ENCODE measurements around the gene QARS1.

Gene QARS1

DNA sequence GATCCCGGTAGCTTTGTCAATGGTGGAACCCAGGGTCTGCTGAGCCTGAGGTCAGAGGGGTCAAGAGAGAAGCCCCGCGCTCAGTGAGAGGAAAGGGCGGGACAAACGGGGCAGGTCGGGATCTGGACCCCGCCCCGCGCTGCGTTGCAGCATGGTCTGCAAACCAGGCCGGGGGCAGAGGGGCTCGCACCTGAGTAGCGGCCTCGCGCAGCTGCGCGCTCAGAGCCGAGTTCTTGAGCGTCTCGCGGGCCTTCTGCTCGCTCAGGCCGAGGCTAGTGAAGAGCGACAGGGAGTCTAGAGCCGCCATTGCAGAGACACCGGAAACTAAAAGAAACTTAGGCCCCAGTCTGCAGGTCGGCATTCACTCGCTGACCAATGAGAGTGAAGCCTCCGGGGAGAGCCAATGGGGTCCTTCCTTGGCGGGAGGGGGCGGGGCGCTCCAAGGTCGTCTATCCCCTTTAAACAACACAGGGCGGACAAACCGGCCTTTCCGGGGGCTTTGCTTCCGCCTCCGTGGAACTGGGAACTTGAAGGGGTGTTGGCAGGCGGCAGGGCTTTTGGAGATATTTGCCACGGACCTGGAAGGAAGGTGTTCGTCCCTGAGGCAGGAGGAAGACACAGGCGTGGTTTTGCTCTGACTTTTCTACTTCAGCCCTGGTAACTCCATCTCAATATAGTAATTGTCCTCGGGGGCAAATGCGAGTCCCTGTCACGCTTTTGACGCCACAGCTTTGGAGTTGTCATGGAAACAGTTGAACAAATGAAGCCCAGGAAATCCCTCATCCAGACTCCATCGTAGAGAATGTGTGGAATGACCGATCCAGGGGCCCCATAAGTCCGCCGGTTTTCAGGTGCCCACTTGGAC, at the start of gene QARS1:
Gene QARS1 (minus strand): TSS at position 331 of the 865 bp plus-strand sequence. CDS start 24 bp downstream, at position 307.
- DNase-seq: peak; percentile 85

DNA sequence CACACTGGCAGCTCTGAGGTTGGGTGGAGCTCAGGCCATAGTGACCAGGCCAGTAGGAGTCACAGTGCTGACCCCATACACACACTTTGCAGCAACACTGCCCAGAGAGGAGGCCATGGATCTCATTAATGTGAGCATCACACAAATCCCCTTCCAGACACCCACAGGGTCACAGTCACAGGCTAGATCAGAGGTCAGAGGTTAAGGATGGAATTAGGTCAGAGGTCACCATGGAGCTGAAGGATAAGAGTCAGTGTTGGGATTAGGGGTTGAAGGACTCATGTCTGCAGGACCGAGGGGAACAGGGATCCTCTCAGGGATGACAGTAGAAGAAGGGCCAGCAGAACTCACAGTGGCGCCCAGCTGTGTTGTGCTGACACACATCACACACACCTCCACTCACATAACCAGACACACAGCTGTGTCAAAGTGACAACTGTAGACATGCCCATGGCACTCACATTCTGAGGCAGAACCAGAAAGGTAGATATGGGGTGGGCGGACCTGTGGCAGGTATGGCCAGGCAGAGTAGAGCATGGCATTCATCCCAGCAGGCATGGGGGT, 48.9 kb upstream of the QARS1 start:
- no peak for DNase-seq

DNA sequence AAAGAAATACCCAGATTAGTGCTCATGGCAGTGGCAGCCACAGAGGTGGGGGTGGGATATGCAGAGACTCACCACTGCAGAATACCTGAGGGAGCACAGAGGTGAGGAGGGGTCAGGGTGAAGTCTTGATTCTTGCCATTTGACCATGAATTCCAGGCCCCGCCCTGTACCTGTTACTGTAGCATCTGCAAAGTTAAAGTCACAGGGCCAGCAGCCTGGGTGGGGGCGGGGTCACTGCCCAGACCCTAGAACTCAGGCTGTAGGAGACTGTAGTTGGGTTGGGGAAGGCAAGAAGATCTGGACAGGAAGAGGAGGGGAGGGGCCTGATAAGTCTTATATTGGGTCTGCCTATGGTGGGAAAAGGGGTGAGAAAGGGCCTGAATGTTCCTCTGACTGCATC, 47.1 kb upstream of the QARS1 start:
- DNase-seq: no peak

DNA sequence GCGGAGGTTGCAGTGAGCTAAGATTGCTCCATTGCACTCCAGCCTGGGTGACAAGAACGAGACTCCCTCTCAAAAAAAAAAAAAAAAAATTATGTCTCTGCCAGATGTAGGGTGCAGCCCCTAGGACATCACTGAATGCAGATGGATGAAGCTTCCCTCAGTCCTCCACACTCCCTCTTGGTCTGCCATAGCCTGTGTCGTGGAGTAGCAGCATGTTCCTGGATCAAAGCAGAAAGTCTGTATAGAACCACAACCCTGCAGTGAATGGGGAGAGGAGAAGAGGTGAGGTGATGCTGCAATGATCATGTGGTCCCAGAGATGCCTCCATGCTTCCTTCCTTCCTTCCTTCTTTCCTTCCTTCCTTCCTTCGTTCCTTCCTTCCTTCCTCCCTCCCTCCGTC, 43.6 kb upstream of the QARS1 start:
- no peak for DNase-seq

DNA sequence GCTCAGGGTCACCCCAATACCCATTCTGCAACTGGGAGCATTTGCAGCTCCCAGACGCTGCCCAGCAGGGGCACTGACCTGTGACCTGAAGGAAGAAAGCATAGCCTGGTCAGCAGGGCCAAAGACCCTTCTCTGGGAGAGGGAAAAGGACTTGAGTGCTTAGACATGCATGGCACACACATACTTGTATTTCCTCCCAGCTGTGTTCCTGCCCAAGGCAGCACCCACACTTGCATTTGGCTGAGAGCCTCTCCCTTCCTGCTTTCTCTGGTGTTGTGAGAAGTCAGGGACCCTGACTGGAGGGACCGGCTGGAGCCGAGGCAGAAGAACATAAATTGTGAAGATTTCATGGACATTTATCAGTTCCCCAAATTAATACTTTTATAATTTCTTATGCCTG, 35.5 kb upstream of the QARS1 start:
- no peak for DNase-seq

DNA sequence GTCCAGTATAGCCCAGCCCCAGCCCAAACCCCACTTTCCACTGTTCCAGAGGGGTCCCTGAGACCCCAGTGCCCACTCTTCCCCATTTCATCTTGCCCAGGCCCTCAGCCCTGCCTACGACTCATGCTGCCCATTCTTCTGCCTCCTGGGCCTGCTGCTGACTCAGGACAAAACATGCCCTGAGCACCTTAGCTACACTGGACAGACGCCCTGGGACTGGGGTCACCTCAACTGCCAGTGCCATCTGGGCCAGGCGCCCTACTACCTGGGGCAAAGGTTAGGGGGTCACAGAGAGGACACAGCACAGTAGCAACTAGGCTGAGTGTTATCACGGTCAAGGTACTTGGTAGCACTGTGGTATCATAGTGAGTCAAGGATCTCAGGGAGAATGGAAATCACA, 30.9 kb upstream of the QARS1 start:
- no peak for DNase-seq

DNA sequence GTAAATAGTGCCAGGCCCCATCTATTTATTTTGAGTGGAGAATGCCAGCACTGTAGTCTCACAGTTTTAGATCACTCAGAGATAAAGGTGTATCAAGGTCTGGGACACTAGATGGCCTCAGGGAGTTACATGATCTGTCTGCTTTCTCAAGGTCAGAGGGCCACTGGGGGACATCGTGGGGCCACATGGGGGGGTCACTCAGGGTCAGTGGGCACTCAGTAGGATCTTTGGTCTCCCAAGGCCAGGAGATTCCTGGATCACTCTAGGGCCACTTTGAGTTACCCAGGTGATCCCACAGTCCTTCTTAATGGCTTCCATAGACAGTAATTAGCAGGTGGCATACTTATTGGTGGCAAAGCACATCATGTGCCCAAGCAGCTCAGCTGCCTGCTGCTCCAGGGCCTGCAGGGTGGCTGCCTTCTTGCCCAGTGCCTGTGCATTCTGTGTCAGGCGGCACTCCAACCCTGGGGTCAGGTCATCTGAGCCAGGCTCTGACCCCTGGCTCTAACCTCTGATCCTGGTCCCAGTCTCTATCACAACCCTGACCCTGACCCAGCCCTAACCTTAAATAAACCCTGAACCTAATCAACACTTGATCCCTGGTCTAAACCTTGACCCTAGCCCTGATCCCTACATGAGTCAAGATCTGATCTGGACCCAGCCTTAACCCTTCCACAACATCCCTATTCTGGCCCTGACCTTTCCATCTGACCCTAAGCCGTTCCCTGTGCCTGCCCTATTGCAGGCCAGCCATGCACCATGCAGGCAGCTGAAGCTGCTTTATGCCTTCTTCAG, 30.1 kb upstream of the QARS1 start:
- no peak for DNase-seq

DNA sequence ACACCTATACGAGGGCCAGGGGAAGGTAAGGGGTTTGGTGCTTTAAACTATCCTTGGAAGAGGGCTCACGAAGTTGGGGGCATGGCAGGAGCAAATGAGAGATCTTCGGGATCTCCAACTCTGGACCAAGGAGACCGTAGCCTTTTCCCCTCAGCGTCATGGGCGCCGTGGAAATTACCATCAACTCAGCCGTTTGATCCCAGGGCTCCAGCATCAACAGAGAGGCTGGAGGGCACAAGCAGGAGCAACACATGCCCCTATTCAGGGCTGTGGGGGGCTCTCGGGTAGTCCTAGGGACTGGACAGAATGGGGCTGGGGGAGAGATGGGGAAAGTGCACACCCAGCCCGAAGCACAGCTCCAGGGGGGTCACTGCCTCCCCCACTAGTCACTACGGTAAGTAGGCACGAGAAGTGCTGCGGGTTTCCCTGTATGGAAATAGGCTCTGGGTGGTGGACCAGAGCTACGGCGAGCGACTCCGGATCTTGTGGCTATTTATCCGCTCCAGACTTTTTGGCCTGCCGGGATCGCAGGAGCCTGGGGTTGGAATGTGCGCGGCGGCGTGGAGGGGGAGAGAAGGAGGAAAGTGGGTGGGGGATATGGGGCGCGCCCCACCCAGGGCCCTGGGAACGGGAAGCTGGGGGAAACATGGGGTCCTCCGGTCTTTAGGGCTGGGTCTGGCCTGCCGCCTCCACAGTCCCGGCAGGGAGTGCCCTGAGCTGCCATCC, 28.8 kb upstream of the QARS1 start:
- DNase-seq: no peak

DNA sequence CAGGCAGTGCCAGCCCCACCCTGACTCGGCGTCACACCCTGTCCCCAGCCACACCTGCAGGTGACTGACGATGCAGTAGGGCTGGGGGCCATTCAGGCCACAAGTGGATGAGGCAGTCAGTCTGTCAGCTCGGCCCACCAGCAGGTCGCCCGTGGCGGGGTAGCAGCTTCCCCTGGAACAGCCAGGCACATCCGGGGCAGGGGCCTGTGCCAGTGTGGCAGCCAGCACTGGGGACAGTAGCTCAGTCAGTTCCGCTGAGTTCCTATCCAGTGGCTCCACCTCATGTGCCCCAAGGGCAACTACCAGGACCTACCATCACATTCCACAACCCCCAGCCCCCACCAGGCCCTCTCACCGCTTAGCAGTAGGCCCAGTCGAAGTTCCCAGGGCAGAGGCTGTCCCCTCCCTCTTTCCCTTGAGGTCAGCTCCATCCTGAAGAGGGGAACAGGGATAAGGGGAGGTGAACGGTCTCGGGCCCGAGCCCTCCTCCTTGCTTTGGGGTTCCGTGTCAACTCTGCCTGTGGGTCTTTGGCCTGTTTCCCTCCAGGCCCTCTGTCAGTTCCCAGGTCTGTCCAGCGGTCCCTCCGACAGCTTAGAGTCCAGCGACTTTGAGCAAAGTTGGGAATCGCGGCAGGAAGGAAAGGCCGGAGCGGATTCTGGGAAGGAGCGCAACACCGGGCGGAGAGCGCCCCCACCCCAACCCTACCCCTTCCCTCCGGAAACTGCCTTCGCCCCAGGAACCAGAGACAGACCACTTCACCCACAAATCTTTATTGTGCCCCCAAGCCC, 28.1 kb upstream of the QARS1 start, which contains the start of gene LAMB2:
Gene LAMB2 (minus strand): TSS at position 614 of the 789 bp plus-strand sequence. CDS start 183 bp downstream, at position 431.
- no peak for DNase-seq

DNA sequence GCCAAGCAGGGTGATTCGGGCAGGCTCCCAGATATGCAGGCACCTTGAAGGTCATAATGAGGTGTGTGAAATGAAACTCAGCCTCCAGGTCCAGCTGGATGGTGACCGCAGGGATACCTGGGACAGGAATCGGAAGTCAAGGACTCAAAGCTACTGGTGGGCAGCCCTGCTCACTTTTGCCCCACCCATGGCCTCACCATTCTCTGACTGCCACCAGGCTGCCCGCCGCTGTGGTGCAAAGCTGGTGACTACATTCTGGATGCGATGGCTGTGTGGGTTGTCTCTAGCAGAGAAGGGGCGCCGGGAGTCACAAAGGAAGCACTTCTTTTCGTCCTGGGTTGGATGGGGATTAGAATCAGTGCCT, 27.5 kb upstream of the QARS1 start:
- DNase-seq: no peak

DNA sequence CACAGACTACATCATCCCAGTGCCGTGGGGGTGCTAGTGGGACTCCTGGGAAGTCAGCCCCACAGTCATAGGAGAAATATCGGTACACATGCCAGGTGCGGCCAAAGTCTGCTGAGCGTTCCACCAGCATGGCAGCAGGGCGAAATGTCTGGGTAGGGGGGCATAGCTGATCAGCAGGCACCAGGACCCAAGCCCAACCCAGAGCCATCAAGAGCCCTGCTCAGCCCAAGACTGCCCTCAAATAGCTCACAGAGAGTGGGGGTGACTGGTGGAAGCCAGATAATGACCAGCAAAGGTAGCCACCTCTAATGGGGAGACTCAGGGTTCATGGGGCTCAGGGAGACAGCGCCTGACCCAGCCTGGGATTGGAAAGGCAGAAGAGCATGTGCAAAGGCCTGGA, 27.0 kb upstream of the QARS1 start:
- DNase-seq: no peak

DNA sequence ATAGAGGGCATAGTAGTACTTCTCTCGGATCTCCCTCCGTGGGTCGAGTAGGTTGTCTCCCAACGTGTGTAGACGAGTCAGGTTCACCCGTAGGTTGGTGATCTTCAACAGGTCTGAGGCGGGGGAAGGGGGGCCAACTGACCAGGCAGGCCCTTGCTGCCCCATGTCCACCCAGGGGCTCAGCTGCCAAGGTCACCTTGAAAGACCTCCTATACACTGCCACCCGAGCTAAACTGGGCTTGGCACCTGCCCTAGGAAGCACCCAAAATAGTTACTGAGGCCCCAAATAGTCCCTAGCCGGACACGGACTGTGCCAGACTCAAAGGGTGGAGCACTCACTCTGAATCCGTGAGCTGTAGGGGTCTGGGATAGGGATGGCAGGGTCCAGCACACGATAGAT, 26.5 kb upstream of the QARS1 start:
- DNase-seq: no peak

DNA sequence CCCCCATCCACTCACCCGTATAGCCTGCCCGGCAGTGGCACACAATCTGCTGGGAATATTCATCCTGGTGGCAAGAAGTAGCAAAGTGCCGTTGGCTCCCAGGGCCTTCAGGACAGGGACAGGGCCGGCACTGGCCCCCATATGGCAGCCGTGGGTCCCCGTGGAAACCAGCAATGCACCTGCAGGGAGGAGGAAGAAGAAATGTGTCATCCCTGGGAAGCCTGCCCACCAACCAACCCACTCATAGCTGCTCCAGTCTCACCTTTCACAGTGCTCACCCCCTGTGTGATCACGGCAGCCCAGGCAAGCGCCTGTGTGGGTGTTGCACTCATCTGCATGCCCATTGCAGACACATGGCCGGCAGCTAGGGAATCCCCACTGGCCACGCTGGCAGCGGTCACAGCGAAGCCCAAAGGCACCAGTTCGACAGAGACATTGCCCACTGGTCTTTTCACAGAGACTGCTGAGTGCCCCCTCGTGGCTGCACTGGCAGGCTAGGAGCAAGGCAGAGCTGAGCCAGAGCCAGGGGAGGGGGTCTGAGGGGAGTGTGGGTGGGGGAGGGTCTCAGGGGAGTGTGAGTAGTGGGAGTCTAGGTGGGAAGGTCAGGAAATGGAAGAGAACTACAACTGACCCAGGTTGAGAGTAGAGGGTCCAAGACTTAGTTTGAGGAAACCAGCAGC, 20.6 kb upstream of the QARS1 start:
- DNase-seq: no peak

DNA sequence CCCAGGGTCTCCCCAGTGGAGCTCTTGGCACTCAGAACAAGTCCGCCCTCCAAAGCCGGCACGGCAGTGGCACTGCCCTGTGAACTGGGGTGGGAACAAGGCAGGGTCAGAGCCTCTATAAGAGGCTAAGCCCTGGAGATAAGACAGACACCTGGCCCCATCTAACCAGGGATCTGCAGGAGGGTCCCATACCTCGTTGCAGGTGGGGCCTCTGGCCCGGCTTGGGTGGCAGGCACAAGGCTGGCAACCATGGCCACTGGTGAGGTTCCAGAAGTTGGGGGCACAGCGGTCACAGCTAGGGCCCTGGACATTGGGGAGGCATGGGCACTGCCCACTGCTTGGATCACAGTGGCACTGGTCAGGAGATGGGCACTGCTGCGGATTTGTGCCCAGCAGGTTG, 19.6 kb upstream of the QARS1 start:
- DNase-seq: no peak

DNA sequence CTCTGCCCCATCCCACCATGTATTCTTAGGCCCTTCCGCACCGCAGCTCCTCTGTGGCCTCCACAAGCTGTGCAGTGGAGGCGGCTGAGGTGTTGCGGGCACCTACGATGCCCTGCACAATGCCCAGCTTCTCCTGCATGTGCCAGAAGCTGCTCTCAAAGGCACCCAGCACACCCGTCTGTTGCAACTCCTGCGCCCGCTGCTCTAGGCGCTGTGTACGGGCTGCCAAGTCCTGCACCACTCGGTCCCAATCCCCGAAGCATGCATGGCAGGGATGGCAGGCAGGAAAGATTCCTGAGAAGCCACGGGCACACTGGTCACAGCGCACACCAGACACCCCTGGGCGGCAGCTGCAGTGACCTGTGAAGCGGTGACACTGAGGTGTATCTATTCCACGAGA, 19.1 kb upstream of the QARS1 start:
- no peak for DNase-seq

DNA sequence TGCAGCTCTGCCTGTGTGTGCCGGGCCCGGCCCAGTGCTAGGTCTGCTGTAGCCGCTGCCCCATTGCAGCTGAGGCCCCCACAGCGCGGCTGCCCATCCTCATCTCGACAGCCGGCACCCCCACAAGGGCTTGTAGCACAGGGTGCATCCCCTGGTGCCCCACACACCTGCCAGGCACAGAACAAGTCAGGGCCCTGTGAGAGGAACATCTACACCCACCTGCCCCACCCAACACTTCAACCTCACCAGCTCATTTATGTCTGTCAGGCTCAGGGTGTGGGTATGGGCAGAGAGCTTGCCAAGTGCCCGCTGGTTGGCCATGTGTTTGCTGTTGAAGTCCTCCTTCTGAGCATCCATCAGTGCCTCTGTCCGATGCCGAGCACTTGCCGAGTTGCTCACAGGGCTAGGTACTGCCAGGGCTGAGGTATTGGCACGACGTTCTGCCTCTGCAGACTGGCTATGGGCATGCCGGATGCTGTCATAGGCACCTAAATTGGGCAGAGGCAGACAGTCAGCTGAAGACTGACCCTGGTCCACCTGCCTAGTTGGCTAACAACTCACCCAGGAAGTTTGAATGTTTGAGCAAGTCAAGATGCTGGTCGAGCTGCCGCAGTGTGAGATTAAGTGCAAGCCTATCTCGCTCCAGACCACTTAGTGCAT, 18.5 kb upstream of the QARS1 start:
- DNase-seq: no peak

DNA sequence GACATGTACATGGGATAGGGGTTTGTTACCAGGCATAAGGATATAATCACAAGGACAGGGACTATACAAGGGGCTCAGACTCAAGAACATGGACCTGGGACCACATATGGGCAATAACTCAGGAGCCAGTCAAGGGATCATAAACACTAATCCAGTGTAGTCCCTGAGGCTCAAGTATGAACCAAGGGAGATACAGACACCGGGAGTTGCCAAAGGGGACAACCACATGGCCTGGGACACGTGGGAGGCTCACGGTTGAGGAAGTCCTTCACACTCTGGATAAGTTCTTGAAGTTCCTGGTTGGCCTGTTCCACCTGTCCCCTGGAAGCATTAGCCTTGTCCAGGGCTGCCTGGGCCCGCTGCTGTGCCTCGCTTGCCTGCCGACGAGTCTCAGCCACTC, 17.9 kb upstream of the QARS1 start:
- no peak for DNase-seq

DNA sequence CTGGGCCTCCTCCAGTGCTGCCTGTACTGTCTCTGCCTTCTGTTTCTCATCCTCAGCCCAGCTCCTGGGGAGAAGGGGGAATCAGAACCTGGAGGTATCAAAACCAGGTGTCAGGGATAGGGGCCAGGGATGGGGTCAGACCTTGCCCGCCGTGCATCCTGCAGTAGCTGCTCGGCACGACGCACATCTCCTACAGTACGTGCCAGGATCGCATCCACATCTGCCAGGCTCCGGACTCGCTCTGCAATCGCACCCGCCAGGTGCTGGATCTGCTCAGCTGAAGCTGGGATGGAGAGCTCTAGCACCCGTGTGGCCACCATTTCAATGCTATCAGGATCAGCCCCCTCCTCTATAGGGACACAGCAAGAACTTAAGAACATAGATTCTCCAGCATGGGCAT, 17.5 kb upstream of the QARS1 start:
- DNase-seq: no peak

DNA sequence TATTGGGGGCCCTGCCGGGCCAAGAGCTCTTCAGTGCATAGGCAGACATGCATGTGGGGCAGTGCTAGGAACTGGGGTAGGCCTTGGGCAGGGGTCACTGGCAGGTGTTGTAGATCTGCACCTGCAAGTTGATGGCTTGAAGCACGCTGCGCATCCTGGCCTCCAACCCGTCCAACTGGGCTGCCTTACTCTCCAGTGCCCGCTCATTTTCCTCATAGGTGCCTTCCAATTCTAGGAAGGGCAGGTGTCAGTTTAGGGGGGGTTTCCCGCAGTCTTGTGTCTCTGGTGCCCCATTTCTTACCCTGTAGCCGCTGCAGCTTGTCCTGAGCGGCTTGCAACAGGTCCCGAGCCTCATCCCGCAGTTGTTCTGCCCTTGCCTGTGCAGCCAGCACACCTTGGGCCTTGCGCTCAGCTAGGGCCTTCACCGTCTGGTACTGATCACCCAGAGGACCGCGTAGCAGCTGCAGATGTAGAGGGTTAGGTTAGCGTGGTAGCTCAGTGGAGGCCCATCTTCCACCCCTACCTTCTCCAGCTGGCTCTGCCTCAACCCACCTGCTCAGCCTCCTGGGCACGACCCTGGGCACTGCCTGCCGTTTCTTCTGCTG, 16.7 kb upstream of the QARS1 start:
- DNase-seq: no peak

DNA sequence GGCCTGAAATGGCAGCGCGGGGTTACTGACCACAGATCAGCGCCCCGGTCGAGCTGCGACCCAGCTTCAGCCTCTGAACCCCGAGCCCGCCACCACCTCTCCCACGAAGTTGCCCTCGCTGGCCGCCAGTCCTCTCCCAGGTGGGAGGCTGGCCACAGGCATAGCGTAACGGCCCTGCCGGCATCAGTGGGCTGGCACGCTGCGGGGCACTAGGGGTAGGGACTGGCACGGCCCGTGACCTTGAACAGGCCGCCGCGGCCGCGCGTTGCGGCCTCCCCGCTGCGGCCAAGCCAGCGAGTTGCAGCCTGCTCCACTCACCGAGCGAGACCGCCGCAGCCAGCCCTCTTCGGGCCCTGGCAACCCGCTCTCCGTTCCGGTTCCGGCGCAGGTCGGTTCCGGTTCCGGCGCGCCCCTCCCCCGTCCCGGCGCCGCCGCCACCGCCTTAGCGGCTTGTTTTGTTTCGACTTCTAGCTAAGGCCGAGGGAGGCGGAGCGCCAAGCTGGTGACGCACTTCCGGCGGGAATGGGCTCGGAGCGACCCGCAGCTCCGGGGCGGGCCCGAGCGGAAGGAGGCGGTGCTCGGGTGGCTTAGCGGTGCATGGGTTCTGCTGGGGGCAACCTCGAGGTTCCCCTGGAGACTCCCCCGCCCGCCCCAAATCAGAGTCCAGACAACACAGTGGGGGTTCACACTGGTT, 16.0 kb upstream of the QARS1 start, which contains the start of gene USP19:
Gene USP19 (minus strand): TSS at position 386 of the 694 bp plus-strand sequence. CDS start 1,678 bp downstream, outside the sequence.
- peak; percentile 47 for DNase-seq

All from SIG-M5 (cell line).